HG02938 (cell line): ENCODE measurements around the gene CYS1.
A peak's percentile ranks its signal among the peaks of the same experiment; 100 is the strongest.
"Not testable (repeated sequence)": the region's sequence is repeated elsewhere in the genome, so short reads cannot be mapped to it uniquely, and the experiment has no call there.

Source experiments
- ATAC-seq: cut with Tn5 transposase; IDR thresholded peaks from one replicate; pipeline ENCODE4 v1.9.1; 2021; ENCODE audit warnings: mild to moderate bottlenecking, moderate library complexity; ENCODE audit not compliant: unreplicated experiment

CYS1 gene

DNA sequence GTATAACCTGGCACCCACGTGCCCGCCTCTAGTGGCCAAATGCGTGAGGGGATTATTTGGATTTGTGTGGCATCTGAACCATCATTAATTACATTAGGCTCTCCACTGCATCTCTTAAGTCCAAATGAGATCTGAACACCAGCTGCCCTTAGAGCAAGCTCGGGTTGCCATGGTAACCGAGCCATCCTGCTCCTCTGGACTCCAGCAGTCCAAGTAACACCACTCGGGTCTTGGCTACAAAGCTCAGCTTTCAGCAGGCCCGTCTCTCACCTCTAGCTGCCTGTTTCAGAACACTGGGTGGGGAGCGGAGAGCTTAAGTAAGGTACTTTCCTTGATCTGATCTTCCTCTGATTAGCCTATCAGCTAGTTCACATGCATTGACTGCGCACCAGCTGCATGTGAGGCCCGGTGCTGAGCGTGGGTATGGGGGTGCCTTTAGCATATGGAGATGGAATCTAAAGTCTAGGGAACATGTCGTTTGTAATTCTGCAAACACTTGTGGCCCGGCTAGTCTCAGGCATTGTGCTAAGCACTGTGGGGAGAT, 14.1 kb upstream of the CYS1 start:
- no peak for ATAC-seq

- ATAC-seq = not testable (repeated sequence)
Observed at GRCh38 chr2:10091889-10092244, 11.7 kb upstream of the CYS1 start.

GRCh38 chr2:10091182-10091888, 11.1 kb upstream of the CYS1 start:
- no peak for ATAC-seq

DNA sequence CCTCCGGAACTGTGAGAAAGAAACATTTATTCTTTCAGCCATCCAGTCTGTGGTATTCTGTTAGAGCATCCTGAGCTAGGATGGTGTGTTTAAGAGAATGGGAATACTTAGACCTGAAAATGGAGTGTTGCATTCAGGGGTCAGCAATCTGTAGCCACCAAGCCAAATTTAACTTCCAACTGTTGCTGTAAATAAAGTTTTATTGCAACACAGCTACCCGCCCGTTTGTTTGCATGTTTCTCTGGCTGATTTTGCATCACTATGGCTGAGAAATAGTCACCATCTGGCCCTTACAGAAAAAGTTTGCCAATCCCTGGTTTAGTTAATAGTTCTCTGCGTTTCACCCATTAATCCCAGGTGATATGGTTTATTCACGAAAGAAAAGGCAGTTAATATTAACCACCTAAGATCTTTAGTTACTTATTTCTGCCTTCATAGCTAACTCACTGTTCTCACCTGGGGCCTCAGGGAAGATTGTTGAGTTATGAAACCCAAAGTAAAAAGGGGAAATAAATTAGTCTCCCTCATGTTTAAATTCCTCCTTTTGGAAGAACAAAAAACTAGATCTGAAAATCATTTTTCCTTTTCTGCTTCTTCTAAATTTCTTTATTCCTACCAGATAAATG, 9.5 kb upstream of the CYS1 start:
- ATAC-seq = no peak

DNA sequence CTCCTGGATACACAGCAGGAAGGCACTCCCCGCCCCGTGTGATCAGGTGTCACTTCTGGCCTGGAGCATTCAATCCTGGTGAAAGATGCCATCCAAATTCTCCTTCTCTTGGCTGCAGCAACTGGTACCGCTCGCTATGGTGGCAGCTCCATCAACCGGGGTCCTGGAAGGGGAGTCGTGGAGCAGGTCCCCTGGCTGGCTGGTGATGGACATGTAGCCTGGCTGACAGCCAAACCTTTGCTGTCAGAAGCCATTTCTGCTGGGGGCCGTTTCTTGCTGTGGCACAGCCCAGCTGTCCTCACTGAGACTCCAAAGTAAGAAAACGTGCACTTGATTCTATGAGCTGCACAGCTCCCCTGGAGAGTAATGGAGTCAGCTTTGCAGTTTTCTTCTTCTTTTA, 7.1 kb upstream of the CYS1 start:
- no peak for ATAC-seq

GRCh38 chr2:10086950-10087349, 6.7 kb upstream of the CYS1 start:
- no peak for ATAC-seq

- ATAC-seq = no peak
Observed at GRCh38 chr2:10085668-10086059, 5.5 kb upstream of the CYS1 start.

GRCh38 chr2:10085043-10085667, 4.9 kb upstream of the CYS1 start:
- no peak for ATAC-seq

DNA sequence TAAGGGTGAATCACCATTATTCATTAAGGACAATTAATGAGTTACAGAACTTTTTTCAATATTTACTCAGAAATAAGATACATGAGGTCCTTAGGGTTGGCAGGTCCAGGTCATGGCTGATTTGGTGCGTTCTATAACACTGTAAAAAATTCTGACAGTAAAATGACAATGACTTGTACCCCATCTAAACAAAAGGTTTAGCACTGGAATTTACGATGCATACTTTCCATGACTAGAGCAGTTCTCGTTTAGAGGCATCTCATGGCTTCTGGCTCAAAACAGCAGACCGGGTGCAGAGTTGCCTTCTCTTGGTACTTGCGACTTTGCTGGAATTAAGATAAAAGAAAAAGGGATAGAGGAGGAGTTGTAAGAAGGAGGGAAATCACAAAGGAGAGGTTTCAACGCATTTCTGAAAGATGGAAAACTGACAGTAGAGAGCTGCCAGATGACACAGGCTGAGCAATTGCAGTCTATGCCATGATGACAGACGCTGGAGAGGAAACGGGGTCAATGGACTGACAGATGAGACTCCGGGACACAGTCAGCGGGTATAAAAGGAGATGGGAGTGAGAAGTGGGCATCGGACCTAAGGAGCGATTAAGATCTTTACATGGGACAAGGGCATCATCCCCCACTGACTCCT, 4.1 kb upstream of the CYS1 start:
- peak; percentile 1 for ATAC-seq

DNA sequence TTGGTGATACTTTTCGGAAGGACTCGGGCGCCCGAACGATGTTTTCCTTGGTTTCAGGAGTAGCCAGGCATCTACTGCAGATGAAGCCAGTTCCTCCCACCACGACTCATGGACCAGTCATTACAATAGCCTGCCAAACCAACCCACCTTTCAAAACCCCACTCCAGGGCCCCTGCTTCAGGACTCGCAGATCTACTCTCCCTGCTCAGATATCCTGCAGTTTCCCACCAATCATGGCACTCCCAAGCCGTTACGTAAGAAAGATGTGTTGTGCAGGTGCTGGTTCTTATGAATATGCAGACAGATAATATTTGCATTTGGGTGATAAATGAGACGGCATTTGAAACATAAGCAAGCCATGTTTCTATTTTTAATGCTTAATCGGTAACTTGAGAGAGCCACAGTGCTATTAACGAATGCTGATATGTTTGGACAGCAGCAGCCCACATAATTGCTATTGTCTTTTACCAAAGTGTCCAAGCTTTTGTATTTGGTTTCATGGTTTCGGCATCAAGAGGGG, 3.5 kb upstream of the CYS1 start:
- ATAC-seq = peak; percentile 44

DNA sequence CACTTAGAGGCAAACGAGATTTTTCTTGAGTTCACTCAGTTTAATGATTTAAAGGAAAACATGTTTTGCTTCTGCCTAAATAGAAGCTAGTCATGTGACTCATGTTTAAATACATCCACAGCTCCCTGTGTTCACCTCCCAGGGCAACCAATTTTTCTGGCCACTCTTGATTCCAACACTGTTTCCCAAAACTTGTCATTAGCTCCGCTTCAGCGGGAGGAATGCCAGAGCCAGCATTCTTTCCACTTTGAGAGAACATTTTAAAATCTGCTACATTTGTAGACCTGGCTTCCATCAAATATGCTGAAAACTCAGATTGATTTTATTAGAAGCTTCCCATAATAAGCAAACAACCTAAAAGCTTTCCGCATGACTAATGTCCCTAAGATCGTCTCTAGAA, 2.8 kb upstream of the CYS1 start:
- ATAC-seq = no peak

DNA sequence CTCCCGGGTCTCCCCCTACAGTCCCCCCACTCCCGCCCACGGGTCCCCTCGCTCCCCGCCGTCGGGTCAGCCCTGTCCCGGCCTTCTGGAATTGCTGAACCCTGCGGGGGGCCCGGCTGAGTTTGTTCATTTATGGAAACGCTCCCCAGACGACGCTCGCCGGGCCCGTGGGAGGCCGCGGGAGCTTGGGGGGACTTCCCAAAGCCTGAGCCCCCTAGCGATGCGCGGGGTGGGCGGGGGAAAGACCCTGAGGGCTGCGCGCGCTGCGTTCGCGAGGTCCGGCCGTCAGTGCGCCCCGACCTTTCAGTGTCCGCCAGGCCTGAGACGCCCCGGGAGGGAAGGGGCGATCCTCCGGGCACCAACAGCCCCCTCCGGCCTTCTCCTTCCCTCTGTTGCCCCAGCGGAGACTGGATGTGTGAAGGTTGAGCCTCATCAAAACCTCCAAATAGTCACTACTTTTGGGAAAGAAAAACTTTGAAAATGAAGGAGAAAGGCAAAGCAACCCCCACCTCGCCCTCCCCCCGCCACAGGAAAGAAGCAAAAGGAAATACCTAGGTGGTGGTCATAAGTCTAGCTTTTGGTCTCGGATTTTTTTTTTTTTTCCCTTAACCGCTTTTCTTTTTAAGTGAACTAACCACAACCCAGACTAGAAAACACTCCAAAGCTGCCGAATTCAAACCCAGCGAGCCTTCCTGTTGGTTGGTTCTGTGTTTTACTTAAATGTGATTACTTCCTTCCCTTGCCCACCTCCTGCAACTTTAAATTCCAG, 509 bp upstream of the CYS1 start:
- ATAC-seq = no peak

DNA sequence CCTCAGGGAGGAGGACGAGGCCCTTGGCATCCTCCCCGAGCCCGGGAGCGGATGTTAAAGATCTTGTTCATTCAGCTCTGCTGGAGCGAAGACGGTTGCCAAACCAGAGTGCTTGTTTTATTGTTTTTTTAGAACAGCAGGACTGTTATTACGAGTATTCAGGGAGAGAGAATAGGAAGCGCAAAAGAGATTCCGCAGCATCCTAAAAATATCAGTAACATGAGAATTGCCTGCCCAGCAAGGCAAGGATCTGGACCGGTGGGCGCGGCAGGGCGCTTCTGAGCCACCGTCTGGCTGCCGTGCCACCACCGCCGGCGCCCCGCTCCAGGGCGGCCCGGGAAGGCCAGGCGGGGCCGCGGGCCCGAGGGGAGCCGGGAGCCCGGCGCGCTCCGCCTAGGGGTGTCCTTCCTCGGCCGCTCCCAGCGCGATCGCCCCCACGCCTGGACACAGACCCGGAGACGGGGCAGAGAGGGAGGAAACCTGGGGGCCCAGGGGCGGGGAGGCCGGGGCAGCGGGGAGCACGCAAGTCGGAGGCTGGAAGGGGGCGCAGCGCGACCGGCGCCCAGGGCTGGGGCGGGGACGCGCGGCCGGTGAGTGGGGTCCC, 843 bp downstream of the CYS1 start:
- ATAC-seq = no peak

DNA sequence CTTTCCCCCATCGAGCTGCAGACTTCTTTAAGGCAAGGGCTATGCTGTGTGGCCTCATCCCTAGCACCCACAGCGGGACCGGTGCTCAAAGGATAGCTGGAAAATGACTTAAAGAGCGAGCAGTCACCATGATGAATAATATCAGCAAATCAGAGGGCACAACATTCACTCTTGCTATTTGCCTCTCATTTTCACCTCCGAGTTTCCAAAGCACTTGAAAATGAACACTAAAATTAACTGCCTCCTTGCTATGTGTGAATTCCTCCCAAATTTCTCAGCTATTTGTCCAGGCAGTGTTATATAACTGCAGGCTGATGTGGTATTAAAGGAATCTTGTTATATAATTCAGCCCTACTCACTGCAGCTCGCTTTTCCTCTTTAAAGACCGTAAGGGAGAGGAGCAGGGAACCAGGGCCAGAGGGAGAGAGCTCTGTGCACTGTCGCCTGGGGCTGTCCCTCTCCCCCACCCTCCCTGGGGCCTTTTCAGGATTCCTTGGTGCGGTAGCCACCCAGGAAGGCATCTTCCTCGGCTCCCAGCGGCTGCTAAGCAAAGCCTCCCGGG, 1.4 kb downstream of the CYS1 start:
- ATAC-seq = no peak

DNA sequence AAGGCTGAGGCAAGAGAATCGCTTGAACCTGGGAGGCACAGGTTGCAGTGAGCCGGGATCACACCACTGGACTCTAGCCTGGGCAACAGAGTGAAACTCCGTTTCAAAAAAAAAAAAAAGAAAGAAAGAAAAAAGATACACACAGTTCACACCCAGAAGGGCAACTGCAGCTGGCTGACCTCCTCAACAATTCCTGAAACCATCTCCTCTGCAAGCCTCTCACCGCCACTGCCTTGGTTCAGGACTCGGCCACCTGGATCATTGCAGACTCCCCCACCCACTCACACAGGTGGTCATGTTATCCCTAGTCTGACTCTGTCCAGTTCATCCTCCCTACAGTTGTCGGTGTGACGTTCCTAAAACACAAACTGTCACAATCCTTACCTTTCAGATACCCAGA, 2.2 kb downstream of the CYS1 start:
- no peak for ATAC-seq

- no peak for ATAC-seq
Observed at GRCh38 chr2:10076988-10077527, 3.2 kb downstream of the CYS1 start.

DNA sequence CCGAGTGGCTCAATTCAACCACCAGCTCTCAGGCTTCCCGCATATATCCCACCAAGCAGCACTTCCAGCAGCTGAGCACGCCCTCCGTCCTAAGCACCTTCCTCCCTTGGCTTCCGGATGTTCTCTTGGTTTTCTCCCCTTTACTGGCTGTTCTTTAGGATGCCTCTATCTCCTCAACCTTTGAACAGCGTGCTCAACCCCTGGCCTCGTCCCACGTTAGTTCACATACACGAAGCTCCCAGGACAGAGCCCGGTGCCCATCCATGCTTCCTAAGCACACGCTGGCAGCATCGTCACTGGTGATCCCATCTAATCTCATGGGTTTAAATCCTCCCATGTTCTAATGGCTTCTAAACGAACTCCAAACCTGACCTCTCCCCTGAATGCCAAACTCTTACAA, 3.7 kb downstream of the CYS1 start:
- ATAC-seq = no peak

- ATAC-seq = no peak
Observed at GRCh38 chr2:10075571-10076209, 4.5 kb downstream of the CYS1 start.

- ATAC-seq = no peak
Observed at GRCh38 chr2:10075101-10075500, 5.1 kb downstream of the CYS1 start.
